Activated B cell treated with CpG ODN at 0.5 μM for 24 hours (primary cell): ENCODE measurements around the gene FKBP14. TPM values are rescaled to one million over a fixed set of nuclear protein-coding genes. Genes with fewer than 3 reads are reported as not detected.
"Not testable (repeated sequence)": the region's sequence is repeated elsewhere in the genome, so short reads cannot be mapped to it uniquely, and the experiment has no call there.

Source experiments
- ATAC-seq: fragments of 200-7000 bp; cut with Tn5 transposase; one replicate; pipeline ENCODE4 v1.10.0; 2021; ENCODE audit warnings: low read depth, mild to moderate bottlenecking, moderate library complexity
- CTCF ChIA-PET: fragments of 350-600 bp; sonication (Branson Sonifier 250); formaldehyde crosslinking; loops from one replicate; lab custom pipeline; 2021; ENCODE audit warnings: antibody characterized with exemption; lab: Charles Lee
- POLR2A ChIA-PET: fragments of 350-600 bp; sonication (Branson Sonifier 250); formaldehyde crosslinking; loops from one replicate; lab custom pipeline; 2021; ENCODE audit warnings: antibody characterized with exemption; lab: Charles Lee
- DNase-seq: peaks from one replicate; pipeline ENCODE4 v3.0.0; 2022
- H3K27ac Mint-ChIP-seq: one replicate; pipeline ENCODE4 v1.8.0; 2020; ENCODE audit warnings: mixed read lengths
- H3K27me3 Mint-ChIP-seq: one replicate; pipeline ENCODE4 v1.8.0; 2021; ENCODE audit warnings: mixed read lengths
- H3K36me3 Mint-ChIP-seq: one replicate; pipeline ENCODE4 v1.8.0; 2021; ENCODE audit warnings: low read depth, mixed read lengths
- H3K4me1 Mint-ChIP-seq: one replicate; pipeline ENCODE4 v1.8.0; 2021; ENCODE audit warnings: mixed read lengths
- H3K4me3 Mint-ChIP-seq: one replicate; pipeline ENCODE4 v1.8.0; 2020; ENCODE audit warnings: mild to moderate bottlenecking, mixed read lengths
- H3K9me3 Mint-ChIP-seq: one replicate; pipeline ENCODE4 v1.8.0; 2020; ENCODE audit warnings: mixed read lengths
- CTCF ChIP-seq: fragments of 200-600 bp; IDR thresholded peaks from one replicate; pipeline ENCODE4 v1.8.0; 2022; ENCODE audit warnings: antibody characterized with exemption, mild to moderate bottlenecking
- intact Hi-C: fragments of 100-400 bp; cut with micrococcal nuclease; formaldehyde crosslinking; loops from one replicate; pipeline ENCODE4 v1.15.1; 2024
- total RNA-seq: library from RNA; stranded (reverse); gene quantifications from 2 replicates; pipeline ENCODE4 v1.2.3, GENCODE V29; 2022

FKBP14 gene
- total RNA-seq, 1 donor from 2014 or later, result 11.4 TPM

- ChIA-PET CTCF (interaction anchor here (1.2 kb wide), 1 partner anchor 48 kb away, joined by 3 read pairs; no protein-coding TSS in a partner anchor), POLR2A (no interaction called here)
- TF ChIP-seq CTCF, result no peak
- peaks cover 17% of the 10 kb centered on the region for H3K4me1 Mint-ChIP-seq
- peaks cover 45% of the 10 kb centered on the region for H3K36me3 Mint-ChIP-seq
- H3K27ac Mint-ChIP-seq, result no peak overlapping the region
- H3K27me3 Mint-ChIP-seq, result no peaks in the 10 kb centered on the region
- DNase-seq (no peak), ATAC-seq (no peak)
- no peak overlapping the region for H3K4me3 Mint-ChIP-seq
- no peaks in the 10 kb centered on the region for H3K9me3 Mint-ChIP-seq
- intact Hi-C loops, result no loop called here
Observed at GRCh38 chr7:29968683-29969395, 57.7 kb downstream of the FKBP14 start.

- Mint-ChIP-seq H3K4me3 (no peak overlapping the region), H3K4me1 (peaks cover 2% of the 10 kb centered on the region), H3K27me3 (no peaks in the 10 kb centered on the region), H3K36me3 (peaks cover 53% of the 10 kb centered on the region), H3K9me3 (no peaks in the 10 kb centered on the region), H3K27ac (no peak overlapping the region)
- ATAC-seq (no peak), DNase-seq (no peak)
- CTCF ChIA-PET, result interaction anchor here (0.7 kb wide), 1 partner anchor 41 kb away, joined by 3 read pairs; no protein-coding TSS in a partner anchor
- no peak for TF ChIP-seq CTCF
- POLR2A ChIA-PET, result no interaction called here
- intact Hi-C loops, result no loop called here
Observed at GRCh38 chr7:29965030-29965429, 61.5 kb downstream of the FKBP14 start.

- POLR2A ChIA-PET, result no interaction called here
- Mint-ChIP-seq H3K27ac (no peak overlapping the region), H3K27me3 (no peaks in the 10 kb centered on the region)
Observed at GRCh38 chr7:29962035-29962434, 64.5 kb downstream of the FKBP14 start.

GRCh38 chr7:29961611-29962010 lies 64.9 kb downstream of the FKBP14 start:
- H3K9me3 Mint-ChIP-seq, POLR2A ChIA-PET, ATAC-seq, H3K27me3 Mint-ChIP-seq, H3K27ac Mint-ChIP-seq, CTCF ChIA-PET, intact Hi-C loops, DNase-seq, H3K4me3 Mint-ChIP-seq: not testable (repeated sequence)
- peaks cover 35% of the 10 kb centered on the region for H3K36me3 Mint-ChIP-seq
- peaks cover 19% of the 10 kb centered on the region for H3K4me1 Mint-ChIP-seq

More at GRCh38 chr7:29962035-29962434, 64.5 kb downstream of the FKBP14 start:
- intact Hi-C loops, result no loop called here
- Mint-ChIP-seq H3K36me3 (peaks cover 37% of the 10 kb centered on the region), H3K4me3 (no peak overlapping the region), H3K4me1 (peaks cover 16% of the 10 kb centered on the region), H3K9me3 (no peaks in the 10 kb centered on the region)
- CTCF ChIA-PET, result no interaction called here
- TF ChIP-seq CTCF, result no peak
- no peak for DNase-seq
- ATAC-seq, result no peak

Other genes starting within 250 kb of the FKBP14 start
- gene WIPF3, start 220.2 kb downstream of the FKBP14 start, total RNA-seq, result not detected in 2 replicates
- gene SCRN1, start 36.9 kb downstream of the FKBP14 start, total RNA-seq, result 48.1 and 48.7 TPM in 2 replicates
- gene PLEKHA8, start 1.7 kb upstream of the FKBP14 start, total RNA-seq, result 7.4 and 9.3 TPM in 2 replicates
- gene MTURN, start 108.3 kb upstream of the FKBP14 start, total RNA-seq, result 2.8 and 4.6 TPM in 2 replicates